GM12875 (cell line): ENCODE measurements around the gene E2F2.
A peak's percentile ranks its signal among the peaks of the same experiment; 100 is the strongest.
"Not testable (repeated sequence)": the region's sequence is repeated elsewhere in the genome, so short reads cannot be mapped to it uniquely, and the experiment has no call there.

Experiments
- H3K4me3 ChIP-seq: one replicate; pipeline ENCODE4 v1.5.1; 2011; ENCODE audit warnings: low read depth, low read length, control low read depth
- CTCF ChIP-seq: IDR thresholded peaks from 2 replicates; pipeline ENCODE4 v1.5.1; 2011; ENCODE audit warnings: low read depth, mild to moderate bottlenecking, control low read depth, inconsistent platforms, low read length, moderate library complexity, borderline replicate concordance; ENCODE audit not compliant: insufficient read depth

The E2F2 gene

GRCh38 chr1:23551849-23552248 lies 20.8 kb upstream of the E2F2 start:
- TF ChIP-seq CTCF, result no peak
- no peak overlapping the region for H3K4me3 ChIP-seq

GRCh38 chr1:23548704-23549143 lies 17.7 kb upstream of the E2F2 start:
- no peak overlapping the region for H3K4me3 ChIP-seq
- TF ChIP-seq CTCF, result no peak

GRCh38 chr1:23546897-23547584 lies 16.0 kb upstream of the E2F2 start:
- TF ChIP-seq CTCF, result no peak
- no peak overlapping the region for H3K4me3 ChIP-seq

GRCh38 chr1:23545851-23546250 lies 14.8 kb upstream of the E2F2 start:
- TF ChIP-seq CTCF, result no peak
- no peak overlapping the region for H3K4me3 ChIP-seq

GRCh38 chr1:23544444-23545389 lies 13.7 kb upstream of the E2F2 start:
- H3K4me3 ChIP-seq, result no peak overlapping the region
- peak; percentile 80 for TF ChIP-seq CTCF

GRCh38 chr1:23543707-23544443 lies 12.8 kb upstream of the E2F2 start:
- H3K4me3 ChIP-seq, result no peak overlapping the region
- no peak for TF ChIP-seq CTCF

- not testable (repeated sequence) for H3K4me3 ChIP-seq
These were observed 11.9 kb upstream of the E2F2 start for GRCh38 chr1:23542940-23543339.
